Dermis blood vessel endothelial cell (primary cell): ENCODE data around the gene PREX1. TPM values are rescaled to one million over a fixed set of nuclear protein-coding genes. Genes with fewer than 3 reads are reported as not detected.
A peak's percentile ranks its signal among the peaks of the same experiment; 100 is the strongest.

Experiments
- DNase-seq: peaks from one replicate; pipeline ENCODE4 v3.0.0; 2010
- total RNA-seq: library from RNA; depleted of rRNA; stranded (reverse); fragments of >200 nt; gene quantifications from 2 replicates; pipeline ENCODE4 v1.2.3, GENCODE V29; 2014

PREX1 gene
- total RNA-seq, 1 donor from 2014 or later = 63.1 TPM

- no peak for DNase-seq
Measured at GRCh38 chr20:48597521-48598302, 230.1 kb downstream of the PREX1 start.

- no peak for DNase-seq
Measured at GRCh38 chr20:48596334-48596898, 231.4 kb downstream of the PREX1 start.

GRCh38 chr20:48595495-48596333 lies 232.1 kb downstream of the PREX1 start:
- no peak for DNase-seq

- DNase-seq = no peak
Measured at GRCh38 chr20:48594533-48594932, 233.3 kb downstream of the PREX1 start.

GRCh38 chr20:48592107-48592940 lies 235.5 kb downstream of the PREX1 start:
- DNase-seq = no peak

- no peak for DNase-seq
Measured at GRCh38 chr20:48586730-48587129, 241.1 kb downstream of the PREX1 start.

GRCh38 chr20:48585061-48585870 lies 242.5 kb downstream of the PREX1 start:
- no peak for DNase-seq

- no peak for DNase-seq
Measured at GRCh38 chr20:48584391-48585060, 243.3 kb downstream of the PREX1 start.

GRCh38 chr20:48583801-48584200 lies 244.0 kb downstream of the PREX1 start:
- no peak for DNase-seq

- no peak for DNase-seq
Measured at GRCh38 chr20:48583171-48583570, 244.6 kb downstream of the PREX1 start.

- DNase-seq = no peak
Measured at GRCh38 chr20:48582673-48582985, 245.2 kb downstream of the PREX1 start.

- no peak for DNase-seq
Measured at GRCh38 chr20:48581167-48581566, 246.6 kb downstream of the PREX1 start.

GRCh38 chr20:48578397-48579098 lies 249.3 kb downstream of the PREX1 start:
- DNase-seq = peak; percentile 13

GRCh38 chr20:48577557-48577956 lies 250.2 kb downstream of the PREX1 start:
- no peak for DNase-seq

GRCh38 chr20:48574383-48574782 lies 253.4 kb downstream of the PREX1 start:
- DNase-seq = peak; percentile 13

Other genes with a start within 250 kb of the PREX1 start
- gene ARFGEF2, start 93.7 kb upstream of the PREX1 start, total RNA-seq = 67.7 and 87.8 TPM in 2 replicates
- gene CSE1L, start 218.3 kb upstream of the PREX1 start, total RNA-seq = 83.4 and 166 TPM in 2 replicates